SK-N-SH (cell line): ENCODE measurements around the gene FXYD7. TPM values are rescaled to one million over a fixed set of nuclear protein-coding genes. Genes with fewer than 3 reads are reported as not detected.

Experiments
- CTCF ChIA-PET: fragments of 300-600, 350-600 bp; formaldehyde crosslinking; extraction: SDS; loops from one replicate; lab custom pipeline; 2021; lab: Yijun Ruan, JAX
- POLR2A ChIA-PET: fragments of 350-600 bp; sonication (Branson Sonifier 250); formaldehyde crosslinking; extraction: SDS; loops from one replicate; lab custom pipeline; 2020; ENCODE audit warnings: antibody characterized with exemption, inconsistent platforms; lab: Yijun Ruan, JAX
- DNase-seq: peaks from one replicate; pipeline ENCODE4 v3.0.0; 2012
- H2AFZ ChIP-seq: fragments of 200-600 bp; sonication (generic); 2 replicates; pipeline ENCODE4 v1.8.1; 2016; ENCODE audit warnings: antibody characterized with exemption, mild to moderate bottlenecking, low read depth
- H3F3A ChIP-seq: fragments of 200-600 bp; sonication (generic); replicated peaks from 2 replicates; pipeline ENCODE3; 2016; ENCODE audit warnings: antibody characterized with exemption, mild to moderate bottlenecking; ENCODE audit not compliant: insufficient read depth
- H3K27ac ChIP-seq, 2 experiments: fragments of 200-500 bp in 1 of 2; fragments of 200-600 bp in 1 of 2; sonication (Bioruptor generic) in 1 of 2; sonication (generic), shearing (Covaris generic) in 1 of 2; 2 replicates each; pipeline versions ENCODE4 v1.5.1 to v1.6.1; 2014 to 2016; ENCODE audit warnings: low read depth in 2 of 2, inconsistent platforms in 1 of 2, low read length in 1 of 2, mild to moderate bottlenecking in 1 of 2, mixed read lengths in 1 of 2
- H3K27me3 ChIP-seq: fragments of 200-600 bp; sonication (generic), shearing (Covaris generic); 2 replicates; pipeline ENCODE4 v1.6.1; 2016; ENCODE audit warnings: mixed run types; ENCODE audit not compliant: insufficient read depth
- H3K36me3 ChIP-seq, 2 experiments: fragments of 200-500 bp in 1 of 2; fragments of 200-600 bp in 1 of 2; sonication (Bioruptor generic) in 1 of 2; sonication (generic) in 1 of 2; replicated peaks in 1 of 2; 2 replicates each; pipeline versions ENCODE3 to v1.5.1; 2014 to 2016; ENCODE audit warnings: low read length in 1 of 2, mild to moderate bottlenecking in 1 of 2; ENCODE audit not compliant: insufficient read depth in 2 of 2, control insufficient read depth in 1 of 2
- H3K4me1 ChIP-seq, 2 experiments: fragments of 200-500 bp in 1 of 2; fragments of 200-600 bp in 1 of 2; sonication (Bioruptor generic) in 1 of 2; sonication (generic), shearing (Covaris generic) in 1 of 2; 2 replicates each; pipeline versions ENCODE4 v1.5.1 to v1.6.1; 2014 to 2016; ENCODE audit warnings: low read depth in 1 of 2, low read length in 1 of 2, mixed run types in 1 of 2; ENCODE audit not compliant: insufficient read depth in 2 of 2, control insufficient read depth in 1 of 2
- H3K4me2 ChIP-seq: fragments of 200-600 bp; sonication (generic), shearing (Covaris generic); 2 replicates; pipeline ENCODE4 v1.6.1; 2017; ENCODE audit warnings: mixed run types
- H3K4me3 ChIP-seq, 2 experiments: fragments of 200-500 bp in 1 of 2; fragments of 200-600 bp in 1 of 2; sonication (Bioruptor generic) in 1 of 2; sonication (generic), shearing (Covaris generic) in 1 of 2; 2 replicates each; pipeline versions ENCODE4 v1.5.1 to v1.8.1; 2014 to 2016; ENCODE audit warnings: low read depth in 2 of 2, inconsistent platforms in 1 of 2, low read length in 1 of 2, mild to moderate bottlenecking in 1 of 2, mixed read lengths in 1 of 2, moderate library complexity in 1 of 2
- H3K79me2 ChIP-seq: fragments of 200-600 bp; sonication (generic); 2 replicates; pipeline ENCODE4 v1.8.1; 2017; ENCODE audit warnings: mild to moderate bottlenecking; ENCODE audit not compliant: insufficient read depth
- H3K9ac ChIP-seq: fragments of 200-600 bp; sonication (generic); 2 replicates; pipeline ENCODE4 v1.6.1; 2017; ENCODE audit warnings: mixed run types
- H3K9me2 ChIP-seq: fragments of 200-600 bp; sonication (generic); 2 replicates; pipeline ENCODE4 v1.6.1; 2017; ENCODE audit warnings: mixed run types
- H3K9me3 ChIP-seq: fragments of 200-600 bp; sonication (generic); 2 replicates; pipeline ENCODE4 v1.6.1; 2017; ENCODE audit warnings: mixed run types, mild to moderate bottlenecking, moderate library complexity
- H4K20me1 ChIP-seq: fragments of 200-600 bp; sonication (generic); 2 replicates; pipeline ENCODE4 v1.6.1; 2017; ENCODE audit warnings: mild to moderate bottlenecking, mixed run types; ENCODE audit not compliant: insufficient read depth
- CHD2 ChIP-seq: fragments of 150-350 bp; IDR thresholded peaks from 2 replicates; pipeline ENCODE4 v1.6.1; 2018; ENCODE audit warnings: low read length; ENCODE audit not compliant: partially characterized antibody
- ELF1 ChIP-seq: IDR thresholded peaks from 2 replicates; pipeline ENCODE4 v1.4.0; 2012
- FOSL2 ChIP-seq: IDR thresholded peaks from 2 replicates; pipeline ENCODE4 v1.4.0; 2012; ENCODE audit warnings: low read depth, mild to moderate bottlenecking, moderate library complexity, borderline replicate concordance
- FOXJ3 ChIP-seq: sonication (generic); formaldehyde crosslinking; IDR thresholded peaks from 2 replicates; pipeline ENCODE4 v1.5.1; 2020; ENCODE audit warnings: mild to moderate bottlenecking, missing genetic modification reagents
- FOXM1 ChIP-seq: IDR thresholded peaks from 2 replicates; pipeline ENCODE4 v1.4.0; 2012; ENCODE audit warnings: low read depth, mild to moderate bottlenecking
- GATA2 ChIP-seq: sonication (generic); formaldehyde crosslinking; IDR thresholded peaks from 2 replicates; pipeline ENCODE4 v1.5.0; 2020; ENCODE audit warnings: mild to moderate bottlenecking, missing genetic modification reagents
- MAX ChIP-seq: IDR thresholded peaks from 2 replicates; pipeline ENCODE4 v1.4.0; 2012; ENCODE audit warnings: low read depth
- MXI1 ChIP-seq: IDR thresholded peaks from 2 replicates; pipeline ENCODE4 v1.6.1; 2012; ENCODE audit warnings: mild to moderate bottlenecking, low read depth, low read length, improper control_type of control experiment
- PBX3 ChIP-seq: IDR thresholded peaks from 2 replicates; pipeline ENCODE4; 2012
- RAD21 ChIP-seq: IDR thresholded peaks from 2 replicates; pipeline ENCODE4 v1.6.1; 2012; ENCODE audit warnings: mild to moderate bottlenecking, low read length
- RCOR1 ChIP-seq: fragments of 150-350 bp; IDR thresholded peaks from 2 replicates; pipeline ENCODE4 v1.6.1; 2017; ENCODE audit warnings: antibody characterized with exemption, low read length
- REST ChIP-seq: IDR thresholded peaks from 2 replicates; pipeline ENCODE4 v1.6.1; 2012; ENCODE audit warnings: mild to moderate bottlenecking, low read depth, low read length, moderate library complexity
- RFX5 ChIP-seq: IDR thresholded peaks from 2 replicates; pipeline ENCODE4 v1.6.1; 2012; ENCODE audit warnings: mild to moderate bottlenecking, improper control_type of control experiment, low read length
- SIN3A ChIP-seq: IDR thresholded peaks from 2 replicates; pipeline ENCODE4 v1.6.1; 2012; ENCODE audit warnings: low read depth, mild to moderate bottlenecking, low read length, moderate library complexity, borderline replicate concordance
- SMC3 ChIP-seq: IDR thresholded peaks from 2 replicates; pipeline ENCODE4 v1.6.1; 2012; ENCODE audit warnings: low read depth, low read length, improper control_type of control experiment
- TEAD4 ChIP-seq: IDR thresholded peaks from 2 replicates; pipeline ENCODE4 v1.4.0; 2012; ENCODE audit warnings: mild to moderate bottlenecking, borderline replicate concordance; ENCODE audit not compliant: insufficient read depth
- USF2 ChIP-seq: fragments of 150-350 bp; IDR thresholded peaks from 2 replicates; pipeline ENCODE4 v1.6.1; 2017; ENCODE audit warnings: antibody characterized with exemption, low read length, low read depth, borderline replicate concordance
- WGBS: methylation state at CpG from one replicate; pipeline ENCODE4 v1.1.6; 2017; ENCODE audit warnings: low lambda C conversion rate; 5-methylcytosine and 5-hydroxymethylcytosine counted together
- polyA plus RNA-seq, 3 experiments: library from polyadenylated mRNA; depleted of rRNA; stranded (reverse); fragments of >200 nt; gene quantifications; 2 replicates each; pipeline ENCODE4 v1.2.3, GENCODE V29; 2012
- TF ChIP-seq, protein P1 (sequence below): fragments of 150-350 bp; IDR thresholded peaks from 2 replicates; pipeline ENCODE4 v1.6.1; 2016; ENCODE audit warnings: mild to moderate bottlenecking, low read depth, low read length

The FXYD7 gene
- polyA plus RNA-seq, 1 of the 3 experiments (the other 2 are of a cell fraction) = 0.44 TPM

- DNase-seq = no peak
- Histone ChIP-seq H3K27me3 (no peaks in the 10 kb centered on the region), H3K36me3 (no peaks in the 10 kb centered on the region), H4K20me1 (no peaks in the 10 kb centered on the region), H3K4me3 (no peak overlapping the region), H3K27ac (no peak overlapping the region), H3F3A (peaks cover 4% of the 10 kb centered on the region), H3K79me2 (no peaks in the 10 kb centered on the region), H3K9me3 (no peaks in the 10 kb centered on the region), H3K9me2 (no peaks in the 10 kb centered on the region), H3K9ac (no peak overlapping the region), H3K4me2 (no peak overlapping the region), H3K4me1 (no peaks in the 10 kb centered on the region), H2AFZ (no peak overlapping the region)
- POLR2A ChIA-PET = no interaction called here
- TF ChIP-seq SMC3 (no peak), MAX (no peak), PBX3 (no peak), USF2 (no peak), TEAD4 (no peak), RAD21 (no peak), FOXJ3 (no peak), CHD2 (no peak), ELF1 (no peak), REST (no peak), RCOR1 (no peak), GATA2 (CRISPR knock-in tag) (no peak), SIN3A (no peak), MXI1 (no peak), FOXM1 (no peak), RFX5 (no peak), FOSL2 (no peak)
- TF ChIP-seq, protein P1, sequence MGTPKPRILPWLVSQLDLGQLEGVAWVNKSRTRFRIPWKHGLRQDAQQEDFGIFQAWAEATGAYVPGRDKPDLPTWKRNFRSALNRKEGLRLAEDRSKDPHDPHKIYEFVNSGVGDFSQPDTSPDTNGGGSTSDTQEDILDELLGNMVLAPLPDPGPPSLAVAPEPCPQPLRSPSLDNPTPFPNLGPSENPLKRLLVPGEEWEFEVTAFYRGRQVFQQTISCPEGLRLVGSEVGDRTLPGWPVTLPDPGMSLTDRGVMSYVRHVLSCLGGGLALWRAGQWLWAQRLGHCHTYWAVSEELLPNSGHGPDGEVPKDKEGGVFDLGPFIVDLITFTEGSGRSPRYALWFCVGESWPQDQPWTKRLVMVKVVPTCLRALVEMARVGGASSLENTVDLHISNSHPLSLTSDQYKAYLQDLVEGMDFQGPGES = no peak
- WGBS = 80% methylated on average over 10 of the region's 11 CpGs
- CTCF ChIA-PET = interaction anchor here (1.1 kb wide), 1 partner anchor 42 kb away, joined by 5 read pairs; no protein-coding TSS in a partner anchor
Observed at GRCh38 chr19:35108730-35109129, 34.3 kb upstream of the FXYD7 start.
